GM20431 (cell line): ENCODE results near the gene ARRDC5.
"Not testable (repeated sequence)": the region's sequence is repeated elsewhere in the genome, so short reads cannot be mapped to it uniquely, and the experiment has no call there.

Experiments used
- in situ Hi-C: fragments of 300-500 bp; cut with MseI, MboI; formaldehyde crosslinking; loops from one replicate; pipeline ENCODE4 v1.15.0; 2020; ENCODE audit warnings: low sequenced_read_pairs; ENCODE audit not compliant: unreplicated experiment

The ARRDC5 gene

GRCh38 chr19:4873930-4874329 lies 28.8 kb downstream of the ARRDC5 start:
- in situ Hi-C loops = loop anchor here (10.0 kb wide), 1 partner anchor 161 kb away; no protein-coding TSS in a partner anchor

- in situ Hi-C loops = loop anchor here (10.0 kb wide), 1 partner anchor 163 kb away; no protein-coding TSS in a partner anchor
These were observed 31.0 kb downstream of the ARRDC5 start for GRCh38 chr19:4871711-4872110.

- in situ Hi-C loops = loop anchor here (10.0 kb wide), 1 partner anchor 165 kb away; no protein-coding TSS in a partner anchor
These were observed 32.5 kb downstream of the ARRDC5 start for GRCh38 chr19:4870025-4870700.

- in situ Hi-C loops = no loop called here
These were observed 34.3 kb downstream of the ARRDC5 start for GRCh38 chr19:4868286-4868834.

- in situ Hi-C loops = no loop called here
These were observed 35.0 kb downstream of the ARRDC5 start, which contains the start of gene PLIN3 for GRCh38 chr19:4867534-4868285. Gene PLIN3 (minus strand): TSS chr19:4867667. CDS start chr19:4861394, 6,273 bp downstream.

GRCh38 chr19:4866595-4867424 lies 35.9 kb downstream of the ARRDC5 start:
- in situ Hi-C loops = no loop called here

GRCh38 chr19:4861147-4861546 lies 41.5 kb downstream of the ARRDC5 start:
- in situ Hi-C loops = no loop called here

- in situ Hi-C loops = loop anchor here (10.0 kb wide), 1 partner anchor 55 kb away; no protein-coding TSS in a partner anchor
These were observed 43.0 kb downstream of the ARRDC5 start for GRCh38 chr19:4859697-4860096.

- in situ Hi-C loops = loop anchor here (10.0 kb wide), 1 partner anchor 52 kb away; no protein-coding TSS in a partner anchor
These were observed 46.2 kb downstream of the ARRDC5 start for GRCh38 chr19:4856468-4856867.

GRCh38 chr19:4853506-4853905 lies 49.2 kb downstream of the ARRDC5 start:
- in situ Hi-C loops = loop anchor here (10.0 kb wide), 1 partner anchor 49 kb away; no protein-coding TSS in a partner anchor

- in situ Hi-C loops = loop anchor here (10.0 kb wide), 1 partner anchor 48 kb away; no protein-coding TSS in a partner anchor
These were observed 50.2 kb downstream of the ARRDC5 start for GRCh38 chr19:4852484-4852883.

GRCh38 chr19:4851551-4852290 lies 51.0 kb downstream of the ARRDC5 start:
- in situ Hi-C loops = loop anchor here (10.0 kb wide), 1 partner anchor 47 kb away; no protein-coding TSS in a partner anchor

GRCh38 chr19:4849019-4849418 lies 53.7 kb downstream of the ARRDC5 start:
- in situ Hi-C loops = no loop called here

GRCh38 chr19:4847190-4847973 lies 55.3 kb downstream of the ARRDC5 start:
- in situ Hi-C loops = no loop called here

GRCh38 chr19:4845975-4846374 lies 56.7 kb downstream of the ARRDC5 start:
- in situ Hi-C loops = not testable (repeated sequence)

GRCh38 chr19:4844348-4845179 lies 58.1 kb downstream of the ARRDC5 start:
- in situ Hi-C loops = no loop called here

GRCh38 chr19:4843647-4843965 lies 59.1 kb downstream of the ARRDC5 start:
- in situ Hi-C loops = no loop called here
